Body of pancreas (tissue), 4 donors: Measurements from ENCODE around the gene GABRA1.

Experiments used
- POLR2A ChIP-seq, 3 donors: fragments of 450-650 bp; IDR thresholded peaks; one replicate each; pipeline ENCODE4 v1.6.1; 2016; ENCODE audit warnings: antibody characterized with exemption in 3 of 3, mild to moderate bottlenecking in 2 of 3
- TF ChIP-seq, protein P1 (sequence below), 7 experiments: fragments of 450-650 bp in 4 of 7; fragments of 200-600 bp in 3 of 7; sonication (generic) in 3 of 7; IDR thresholded peaks; one replicate each; pipeline ENCODE4 v1.5.1; 2016 to 2019; ENCODE audit warnings: antibody characterized with exemption in 7 of 7

- TF ChIP-seq, protein P1, sequence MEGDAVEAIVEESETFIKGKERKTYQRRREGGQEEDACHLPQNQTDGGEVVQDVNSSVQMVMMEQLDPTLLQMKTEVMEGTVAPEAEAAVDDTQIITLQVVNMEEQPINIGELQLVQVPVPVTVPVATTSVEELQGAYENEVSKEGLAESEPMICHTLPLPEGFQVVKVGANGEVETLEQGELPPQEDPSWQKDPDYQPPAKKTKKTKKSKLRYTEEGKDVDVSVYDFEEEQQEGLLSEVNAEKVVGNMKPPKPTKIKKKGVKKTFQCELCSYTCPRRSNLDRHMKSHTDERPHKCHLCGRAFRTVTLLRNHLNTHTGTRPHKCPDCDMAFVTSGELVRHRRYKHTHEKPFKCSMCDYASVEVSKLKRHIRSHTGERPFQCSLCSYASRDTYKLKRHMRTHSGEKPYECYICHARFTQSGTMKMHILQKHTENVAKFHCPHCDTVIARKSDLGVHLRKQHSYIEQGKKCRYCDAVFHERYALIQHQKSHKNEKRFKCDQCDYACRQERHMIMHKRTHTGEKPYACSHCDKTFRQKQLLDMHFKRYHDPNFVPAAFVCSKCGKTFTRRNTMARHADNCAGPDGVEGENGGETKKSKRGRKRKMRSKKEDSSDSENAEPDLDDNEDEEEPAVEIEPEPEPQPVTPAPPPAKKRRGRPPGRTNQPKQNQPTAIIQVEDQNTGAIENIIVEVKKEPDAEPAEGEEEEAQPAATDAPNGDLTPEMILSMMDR (IDR thresholded peaks at IDR 0.05): no peak
- TF ChIP-seq POLR2A (IDR thresholded peaks at IDR 0.05): no peak
Observed at GRCh38 chr5:161804263-161804662, 43.7 kb upstream of the GABRA1 start.
